Transverse colon (tissue), 4 donors: ENCODE results near the gene KRTAP9-3. TPM values are rescaled to one million over a fixed set of nuclear protein-coding genes. Genes with fewer than 3 reads are reported as not detected.

Experiments
- DNase-seq: peaks from one replicate; pipeline ENCODE4 v3.0.0-alpha.2; 2019
- H3K27ac ChIP-seq, 4 donors: fragments of 200-600 bp; sonication (generic); 2 replicates each; pipeline ENCODE4 v1.5.1; 2016 to 2018; ENCODE audit warnings: inconsistent platforms in 4 of 4
- H3K27me3 ChIP-seq: fragments of 200-600 bp; sonication (generic); 2 replicates; pipeline ENCODE4 v1.5.1; 2017; ENCODE audit warnings: inconsistent platforms
- H3K36me3 ChIP-seq, 4 donors: fragments of 200-600 bp; sonication (generic); 2 replicates each; pipeline ENCODE4 v1.5.1; 2017 to 2019; ENCODE audit warnings: inconsistent platforms in 4 of 4
- H3K4me1 ChIP-seq, 4 donors: fragments of 200-600 bp; sonication (generic); 2 replicates each; pipeline ENCODE4 v1.5.1; 2017 to 2020; ENCODE audit warnings: inconsistent platforms in 4 of 4
- H3K4me3 ChIP-seq, 4 donors: fragments of 200-600 bp; sonication (generic); 1 replicate in 1 of 4; 2 replicates in 3 of 4; pipeline versions ENCODE4 v1.5.1 to v1.6.1; 2017 to 2019; ENCODE audit warnings: inconsistent platforms in 4 of 4
- H3K9me3 ChIP-seq, 2 donors: fragments of 200-600 bp; sonication (generic); 2 replicates each; pipeline ENCODE4 v1.5.1; 2017 to 2019; ENCODE audit warnings: inconsistent platforms in 2 of 2
- EP300 ChIP-seq: sonication (generic); formaldehyde crosslinking; IDR thresholded peaks from one replicate; pipeline ENCODE4 v1.6.1; 2017; ENCODE audit warnings: antibody characterized with exemption, low read depth
- POLR2A ChIP-seq: fragments of 450-650 bp; IDR thresholded peaks from one replicate; pipeline ENCODE4 v1.6.1; 2016; ENCODE audit warnings: antibody characterized with exemption, mild to moderate bottlenecking, moderate library complexity
- POLR2AphosphoS5 ChIP-seq, 3 donors: sonication (generic); formaldehyde crosslinking; IDR thresholded peaks; one replicate each; pipeline ENCODE4 v1.6.1; 2016; ENCODE audit warnings: antibody characterized with exemption in 3 of 3
- WGBS, 2 donors: methylation state at CpG; one replicate each; pipeline ENCODE4 v1.1.5; 2018; ENCODE audit warnings: low coverage in 1 of 2; 5-methylcytosine and 5-hydroxymethylcytosine counted together
- in situ Hi-C, 4 donors: fragments of 200-750 bp; cut with MboI; loops; one replicate each; pipeline versions ENCODE4 v1.15.0 to v1.15.1; 2017; ENCODE audit warnings: low sequenced_read_pairs in 3 of 4, low pct_ligation_motif_present in 1 of 4, low pct_unique_long_range_greater_than_20kb in 1 of 4
- intact Hi-C: fragments of 100-400 bp; cut with DNase I; formaldehyde crosslinking; loops from one replicate; pipeline ENCODE4 v1.15.1; 2023; ENCODE audit warnings: low total_unique reads
- total RNA-seq, 4 donors: library from RNA; depleted of rRNA; stranded (reverse); fragments of >200 nt; gene quantifications; one replicate each; pipeline ENCODE4 v1.1.0, GENCODE V29; 2016
- TF ChIP-seq, protein P1 (sequence below), 5 experiments: fragments of 200-600 bp in 3 of 5; fragments of 450-650 bp in 2 of 5; sonication (generic) in 3 of 5; IDR thresholded peaks; 1 replicate in 2 of 5; 2 replicates in 3 of 5; pipeline ENCODE4 v1.5.1; 2016 to 2017; ENCODE audit warnings: antibody characterized with exemption in 5 of 5, inconsistent platforms in 3 of 5, mild to moderate bottlenecking in 2 of 5, moderate library complexity in 1 of 5

The KRTAP9-3 gene
- total RNA-seq, 4 donors from 2014 or later: not detected

DNA sequence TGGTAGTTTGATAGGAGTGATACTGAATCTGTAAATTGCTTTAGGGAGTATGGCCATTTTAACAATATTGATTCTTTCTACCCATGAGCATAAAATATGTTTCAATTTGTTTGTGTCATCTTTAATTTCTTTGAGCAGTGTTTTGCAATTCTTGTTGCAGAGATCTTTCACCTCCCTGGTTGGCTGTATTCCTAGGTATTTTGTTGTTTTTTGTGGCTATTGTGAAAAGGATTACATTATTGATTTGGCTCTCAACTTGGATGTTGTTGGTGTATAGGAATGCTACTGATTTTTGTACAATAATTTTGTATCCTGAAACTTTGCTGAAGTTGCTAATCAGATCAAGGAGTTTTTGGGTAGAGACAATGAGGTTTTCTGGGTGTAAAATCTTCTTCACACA is 26.2 kb downstream of the KRTAP9-3 start:
- Histone ChIP-seq H3K9me3 (no peaks in the 10 kb centered on the region), H3K27ac (no peak overlapping the region), H3K4me1 (no peaks in the 10 kb centered on the region), H3K27me3 (peaks cover 35% of the 10 kb centered on the region), H3K4me3 (no peak overlapping the region), H3K36me3 (no peaks in the 10 kb centered on the region)
- in situ Hi-C loops: loop anchor here in 1 of 4 donors (25.0 kb wide), 1 partner anchor 104 kb away; the partner anchor contains the start of genes KRT33A and KRT33B
- TF ChIP-seq POLR2A: no peak
- no peak for TF ChIP-seq EP300
- TF ChIP-seq, protein P1, sequence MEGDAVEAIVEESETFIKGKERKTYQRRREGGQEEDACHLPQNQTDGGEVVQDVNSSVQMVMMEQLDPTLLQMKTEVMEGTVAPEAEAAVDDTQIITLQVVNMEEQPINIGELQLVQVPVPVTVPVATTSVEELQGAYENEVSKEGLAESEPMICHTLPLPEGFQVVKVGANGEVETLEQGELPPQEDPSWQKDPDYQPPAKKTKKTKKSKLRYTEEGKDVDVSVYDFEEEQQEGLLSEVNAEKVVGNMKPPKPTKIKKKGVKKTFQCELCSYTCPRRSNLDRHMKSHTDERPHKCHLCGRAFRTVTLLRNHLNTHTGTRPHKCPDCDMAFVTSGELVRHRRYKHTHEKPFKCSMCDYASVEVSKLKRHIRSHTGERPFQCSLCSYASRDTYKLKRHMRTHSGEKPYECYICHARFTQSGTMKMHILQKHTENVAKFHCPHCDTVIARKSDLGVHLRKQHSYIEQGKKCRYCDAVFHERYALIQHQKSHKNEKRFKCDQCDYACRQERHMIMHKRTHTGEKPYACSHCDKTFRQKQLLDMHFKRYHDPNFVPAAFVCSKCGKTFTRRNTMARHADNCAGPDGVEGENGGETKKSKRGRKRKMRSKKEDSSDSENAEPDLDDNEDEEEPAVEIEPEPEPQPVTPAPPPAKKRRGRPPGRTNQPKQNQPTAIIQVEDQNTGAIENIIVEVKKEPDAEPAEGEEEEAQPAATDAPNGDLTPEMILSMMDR (IDR thresholded peaks at IDR 0.05): no peak
- TF ChIP-seq POLR2AphosphoS5 (IDR thresholded peaks at IDR 0.05): no peak
- DNase-seq: no peak
- intact Hi-C loops: no loop called here

DNA sequence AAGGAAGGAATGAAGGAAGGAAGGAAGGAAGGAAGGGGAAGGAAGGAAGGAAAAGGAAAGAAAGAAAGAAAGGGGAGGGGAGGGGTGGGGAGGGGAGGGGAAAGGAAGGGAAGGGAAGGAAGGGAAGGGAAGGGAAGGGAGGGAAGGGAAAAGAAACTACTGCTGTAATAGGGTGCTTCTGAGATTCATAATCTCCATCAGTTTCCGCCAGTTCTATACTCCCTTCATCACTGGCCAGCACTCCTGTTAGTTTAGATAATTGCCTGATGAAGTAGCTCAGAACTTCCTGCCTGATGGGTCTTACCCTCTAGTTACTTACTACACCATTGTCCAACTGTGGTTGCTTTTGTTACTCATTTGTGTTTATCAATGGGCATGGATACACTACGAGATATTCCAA is 31.0 kb downstream of the KRTAP9-3 start:
- 55 to 78% methylated on average over 1 to 2 of the region's 2 CpGs for WGBS, 2 donors
- in situ Hi-C loops: loop anchor here in 1 of 4 donors (25.0 kb wide), 1 partner anchor 99 kb away; the partner anchor contains the start of genes KRT33A and KRT33B
- TF ChIP-seq POLR2A (no peak), POLR2AphosphoS5 (IDR thresholded peaks at IDR 0.05) (no peak), EP300 (no peak)
- TF ChIP-seq, protein P1 (IDR thresholded peaks at IDR 0.05): no peak

DNA sequence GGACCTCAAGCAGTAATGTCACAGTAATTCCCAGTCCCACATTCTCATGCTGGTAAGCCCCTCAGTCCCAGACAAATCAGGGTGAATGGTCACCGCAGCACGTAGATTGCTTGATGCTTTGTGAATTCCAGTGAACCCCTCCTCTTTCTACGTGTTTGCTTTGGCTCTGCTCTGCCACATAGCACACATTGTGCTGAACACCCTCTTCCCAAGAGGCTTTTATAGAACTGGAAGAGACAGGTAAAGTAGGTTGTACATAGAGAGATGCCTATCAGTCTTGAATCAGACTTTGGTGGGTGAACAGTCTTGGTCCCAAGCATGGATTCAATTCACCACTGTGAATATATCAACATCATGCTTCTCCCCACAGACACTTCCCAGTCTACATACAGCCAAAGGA is 32.4 kb downstream of the KRTAP9-3 start:
- H3K36me3 ChIP-seq: no peaks in the 10 kb centered on the region
- in situ Hi-C loops (loop anchor here in 1 of 4 donors (25.0 kb wide), 1 partner anchor 98 kb away; the partner anchor contains the start of genes KRT33A and KRT33B), intact Hi-C loops (no loop called here)
- peaks cover 28% of the 10 kb centered on the region for H3K27me3 ChIP-seq
- WGBS, 2 donors: 73% methylated on average over 3 of the region's 3 CpGs; no CpG with 5 or more reads in 1 of the 2 donors
- H3K9me3 ChIP-seq: no peaks in the 10 kb centered on the region
- TF ChIP-seq POLR2A: no peak
- H3K27ac ChIP-seq: no peak overlapping the region
- H3K4me3 ChIP-seq: no peak overlapping the region
- no peaks in the 10 kb centered on the region for H3K4me1 ChIP-seq
- DNase-seq: no peak

More for the DNA sequence above, 31.0 kb downstream of the KRTAP9-3 start:
- Histone ChIP-seq H3K9me3 (no peaks in the 10 kb centered on the region), H3K27me3 (peaks cover 42% of the 10 kb centered on the region), H3K4me3 (no peak overlapping the region), H3K4me1 (no peaks in the 10 kb centered on the region), H3K27ac (no peak overlapping the region), H3K36me3 (no peaks in the 10 kb centered on the region)
- intact Hi-C loops: no loop called here
- no peak for DNase-seq

DNA sequence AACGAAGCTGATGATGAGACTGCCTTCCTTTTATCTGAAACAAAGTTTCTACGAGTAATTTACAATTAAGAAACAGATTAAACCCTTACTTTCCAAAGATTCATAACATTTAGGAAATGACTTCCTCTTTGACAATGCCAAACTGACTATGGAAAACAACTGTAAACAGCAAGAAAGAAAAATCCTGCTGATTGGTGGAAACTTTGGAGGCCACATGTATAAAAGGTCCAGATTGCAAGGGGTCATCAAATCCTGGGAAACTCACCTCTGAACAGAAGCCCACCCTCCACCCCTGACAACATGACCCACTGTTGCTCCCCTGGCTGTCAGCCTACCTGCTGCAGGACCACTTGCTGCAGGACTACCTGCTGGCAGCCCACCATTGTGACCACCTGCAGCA is 32.8 kb downstream of the KRTAP9-3 start, which contains the start of gene KRTAP9-6:
KRTAP9-6 (plus strand) TSS at position 301 of the 400 bp plus-strand sequence; CDS start at position 301, 0 bp downstream.
- intact Hi-C loops: no loop called here
- no peaks in the 10 kb centered on the region for H3K36me3 ChIP-seq
- no peak within 1 kb of the TSS for H3K4me3 ChIP-seq
- H3K4me1 ChIP-seq: no peaks in the 10 kb centered on the region
- H3K9me3 ChIP-seq: no peaks in the 10 kb centered on the region
- in situ Hi-C loops: loop anchor here in 1 of 4 donors (25.0 kb wide), 1 partner anchor 97 kb away; the partner anchor contains the start of genes KRT33A and KRT33B
- H3K27ac ChIP-seq: no peak within 1 kb of the TSS
- WGBS, 2 donors: 39 to 70% methylated on average over 1 to 2 of the region's 2 CpGs
- H3K27me3 ChIP-seq: peaks cover 26% of the 10 kb centered on the region
- DNase-seq: no peak
- TF ChIP-seq, protein P1 (IDR thresholded peaks at IDR 0.05): no peak
- TF ChIP-seq POLR2AphosphoS5 (IDR thresholded peaks at IDR 0.05) (no peak), EP300 (no peak), POLR2A (no peak)
